ENCODE data around the gene MRPL55.

Gene MRPL55

DNA sequence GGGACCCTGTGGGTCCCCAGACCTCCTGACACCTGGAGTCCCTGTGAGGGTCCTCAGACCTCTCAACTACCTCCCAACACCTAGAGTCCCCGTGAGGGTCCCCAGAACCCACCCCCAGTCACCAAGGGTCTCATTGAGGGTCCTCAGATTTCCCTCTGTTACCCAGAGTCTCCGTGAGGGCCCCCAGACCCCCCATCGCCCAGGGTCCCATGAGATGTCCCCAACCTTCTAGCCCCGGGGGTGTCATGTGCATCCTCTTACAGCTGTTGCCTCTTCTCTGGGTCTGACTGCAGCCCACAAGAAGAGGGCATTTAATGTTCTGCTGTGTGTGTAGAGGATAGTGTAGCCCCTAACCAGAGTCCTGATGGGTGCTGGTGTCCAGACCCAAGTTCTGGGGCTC lies 38.7 kb upstream of the MRPL55 start:
- DNase-seq (ENCODE audit: low read depth) = no peak

DNA sequence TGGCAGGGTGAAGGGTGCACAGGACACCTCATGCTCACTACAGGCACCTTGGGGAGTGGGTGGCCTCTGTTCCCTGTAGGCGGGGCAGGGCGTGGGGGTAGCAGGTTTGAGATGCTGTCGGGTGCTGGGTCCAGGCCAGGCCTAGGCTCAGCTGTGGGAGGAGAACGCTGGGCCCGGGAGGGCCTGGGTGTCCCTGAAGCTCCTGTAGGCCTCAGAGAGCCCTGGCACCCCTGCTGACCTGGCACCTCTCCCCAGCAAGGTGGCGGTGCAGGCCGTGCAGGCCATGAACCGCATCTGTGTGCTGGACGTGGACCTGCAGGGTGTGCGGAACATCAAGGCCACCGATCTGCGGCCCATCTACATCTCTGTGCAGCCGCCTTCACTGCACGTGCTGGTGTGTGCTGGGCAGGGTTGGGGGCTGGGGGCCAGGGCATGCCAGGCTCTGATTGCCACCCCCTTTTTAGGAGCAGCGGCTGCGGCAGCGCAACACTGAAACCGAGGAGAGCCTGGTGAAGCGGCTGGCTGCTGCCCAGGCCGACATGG lies 38.1 kb upstream of the MRPL55 start:
- DNase-seq (ENCODE audit: low read depth) = no peak

DNA sequence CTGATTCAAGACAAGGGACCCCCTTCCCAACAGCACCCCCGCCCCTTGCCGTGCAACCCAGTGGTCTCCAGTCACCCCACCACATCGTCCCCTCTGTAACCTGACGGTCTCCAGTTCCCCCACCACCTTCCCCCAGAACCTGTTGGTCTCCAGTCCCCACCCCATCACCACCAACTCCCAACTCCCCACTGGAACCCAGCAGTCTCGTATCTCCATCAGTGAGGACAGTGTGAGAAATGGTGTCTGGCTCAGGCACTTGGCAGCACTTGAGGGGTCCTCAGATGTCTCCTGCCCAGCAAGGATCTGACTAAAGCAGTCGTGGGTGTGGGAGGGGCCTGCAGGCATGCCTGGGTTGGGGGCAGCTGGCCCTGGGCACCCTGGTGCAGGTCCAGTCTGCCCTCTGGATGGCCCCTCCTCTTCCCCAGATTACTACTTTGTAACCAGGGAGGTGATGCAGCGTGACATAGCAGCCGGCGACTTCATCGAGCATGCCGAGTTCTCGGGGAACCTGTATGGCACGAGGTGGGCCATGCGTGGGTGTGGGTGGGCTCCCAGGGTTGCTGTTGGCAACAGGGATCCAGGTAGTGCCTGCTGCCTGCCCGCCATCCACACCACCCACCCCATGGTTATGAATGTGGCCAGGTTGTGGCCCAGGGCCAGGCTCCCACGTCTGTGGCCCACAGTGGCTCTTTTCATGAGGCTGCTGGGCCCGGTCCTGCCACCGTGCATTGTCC lies 37.5 kb upstream of the MRPL55 start:
- no peak for DNase-seq (ENCODE audit: low read depth)

DNA sequence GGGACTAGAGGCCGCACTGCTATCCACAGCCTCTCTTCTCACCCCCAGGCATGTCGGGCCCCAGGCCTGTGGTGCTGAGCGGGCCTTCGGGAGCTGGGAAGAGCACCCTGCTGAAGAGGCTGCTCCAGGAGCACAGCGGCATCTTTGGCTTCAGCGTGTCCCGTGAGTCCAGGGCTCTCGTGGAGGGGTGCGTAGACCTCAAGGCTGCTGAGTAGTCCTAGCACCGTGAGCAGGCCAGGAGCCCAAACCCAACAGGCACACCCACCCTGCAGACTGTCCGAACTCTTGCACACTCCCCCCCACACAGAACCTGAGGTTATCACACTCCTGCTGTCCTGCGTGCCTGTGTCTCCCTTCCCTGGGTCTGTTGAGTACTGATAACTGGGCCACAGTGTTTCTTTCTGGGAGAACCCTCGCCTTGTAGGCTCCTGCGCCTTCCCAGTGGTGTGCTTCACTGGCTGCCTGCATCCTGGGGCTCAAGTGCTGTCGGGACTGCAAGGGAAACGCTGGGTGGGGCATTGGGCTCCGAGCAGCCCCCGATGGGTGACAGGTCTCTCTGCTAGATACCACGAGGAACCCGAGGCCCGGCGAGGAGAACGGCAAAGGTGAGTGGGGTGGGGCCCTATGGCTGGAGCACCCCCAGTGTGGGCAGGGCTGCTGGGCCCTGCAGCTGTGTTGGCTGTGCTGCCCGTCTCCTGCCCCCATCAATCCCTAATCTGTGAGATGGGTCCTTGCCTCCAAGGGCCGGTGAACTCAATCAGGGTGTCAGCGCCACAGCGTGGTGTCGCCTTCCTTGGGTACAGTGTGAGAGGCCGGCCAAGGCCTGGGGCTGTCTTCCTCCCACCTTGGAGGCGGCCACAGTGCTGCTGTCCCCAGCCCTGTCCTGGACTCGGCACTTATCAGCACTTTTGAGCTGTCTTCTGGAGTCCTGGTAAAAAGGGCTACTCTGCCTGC lies 36.6 kb upstream of the MRPL55 start:
- DNase-seq (ENCODE audit: low read depth) = no peak

DNA sequence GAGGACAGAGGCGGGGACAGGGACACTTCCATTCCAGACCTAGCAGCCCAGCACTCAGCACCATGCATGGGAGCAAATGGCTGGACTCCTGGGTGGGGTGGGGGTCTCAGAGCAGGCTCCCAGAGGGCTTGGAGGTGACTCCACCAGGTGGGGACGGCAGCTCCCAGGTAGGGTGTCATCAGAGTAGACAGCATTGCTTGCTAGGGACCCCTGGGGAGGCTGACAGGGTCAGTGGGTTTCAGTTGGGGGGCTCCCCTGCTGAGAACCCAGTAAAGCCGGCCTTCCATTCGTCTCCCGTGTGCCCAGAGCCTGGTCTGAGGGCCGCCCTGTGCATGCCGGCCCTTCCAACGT lies 35.9 kb upstream of the MRPL55 start:
- no peak for DNase-seq (ENCODE audit: low read depth)

DNA sequence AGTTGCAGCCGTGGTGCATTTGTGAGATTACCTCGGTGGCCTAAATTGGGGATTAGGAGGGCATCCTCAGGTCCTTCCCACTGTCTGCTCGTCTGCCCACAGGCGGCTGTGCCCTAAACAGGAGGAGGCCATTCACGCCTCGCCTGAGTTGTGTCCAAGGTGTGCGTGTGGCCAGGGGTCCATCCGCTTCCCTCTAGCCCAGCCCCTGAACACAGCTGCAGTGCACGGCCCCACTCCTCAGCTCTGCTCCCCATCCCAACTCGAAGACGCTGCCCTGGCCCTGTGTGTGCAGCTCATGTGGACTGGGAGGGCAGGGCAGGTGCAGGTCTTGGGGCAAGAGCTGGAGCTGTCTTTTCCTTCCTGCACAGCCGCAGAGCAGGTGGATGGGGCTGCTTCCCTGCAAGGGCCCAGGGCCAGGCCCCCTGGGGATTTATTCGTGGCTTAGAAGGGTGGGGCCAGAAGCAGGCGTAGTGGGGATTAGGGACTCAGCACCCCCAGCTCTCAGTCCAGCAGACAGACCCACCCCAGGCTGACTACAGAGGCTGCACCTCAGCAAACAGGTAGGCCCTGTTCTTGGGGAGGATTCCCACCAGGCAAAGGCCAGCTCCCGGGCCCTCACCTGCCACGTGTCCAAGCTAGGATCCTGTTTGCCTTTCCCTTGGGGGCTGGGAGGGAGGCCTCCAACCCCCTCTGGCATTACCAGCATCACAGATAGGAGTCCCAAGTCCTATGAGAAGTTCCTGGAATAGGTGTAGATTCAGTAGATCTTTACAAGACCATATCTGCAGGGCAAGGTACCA lies 35.3 kb upstream of the MRPL55 start:
- DNase-seq (ENCODE audit: low read depth) = no peak

DNA sequence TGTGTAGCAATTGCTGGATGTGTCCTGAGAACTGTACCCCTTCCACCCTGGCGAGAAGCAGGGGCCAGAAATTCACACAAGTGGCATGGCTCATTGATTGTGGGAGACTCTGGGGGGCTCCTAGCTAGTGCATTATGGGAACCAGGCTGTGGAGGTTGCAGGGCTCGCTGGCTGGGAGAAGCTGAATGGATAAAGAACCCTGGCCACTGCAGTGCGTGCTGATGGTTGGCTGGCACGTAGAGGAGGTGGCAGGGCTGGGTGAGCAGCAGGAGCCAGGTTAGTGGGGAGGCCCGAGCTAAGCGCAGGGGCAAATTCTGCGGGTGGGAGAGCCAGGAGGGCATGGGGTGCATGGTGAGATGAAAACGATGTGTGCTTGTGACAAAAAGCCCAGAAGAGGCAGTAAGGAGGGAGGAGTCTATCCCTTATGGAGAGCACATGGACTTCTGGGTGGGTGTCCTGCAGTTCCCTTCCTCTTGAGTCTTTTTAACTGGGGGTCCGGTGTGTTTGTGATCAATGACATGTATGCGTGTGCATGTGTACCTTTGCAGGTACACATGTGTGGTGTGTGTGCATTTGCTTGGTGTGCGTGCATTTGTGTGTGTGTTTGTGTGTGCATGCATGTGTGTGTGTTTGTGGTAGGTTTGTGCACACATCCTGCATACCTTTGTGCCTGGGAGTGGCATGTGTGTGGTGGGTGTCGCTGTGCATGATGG lies 34.5 kb upstream of the MRPL55 start:
- DNase-seq (ENCODE audit: low read depth) = no peak

DNA sequence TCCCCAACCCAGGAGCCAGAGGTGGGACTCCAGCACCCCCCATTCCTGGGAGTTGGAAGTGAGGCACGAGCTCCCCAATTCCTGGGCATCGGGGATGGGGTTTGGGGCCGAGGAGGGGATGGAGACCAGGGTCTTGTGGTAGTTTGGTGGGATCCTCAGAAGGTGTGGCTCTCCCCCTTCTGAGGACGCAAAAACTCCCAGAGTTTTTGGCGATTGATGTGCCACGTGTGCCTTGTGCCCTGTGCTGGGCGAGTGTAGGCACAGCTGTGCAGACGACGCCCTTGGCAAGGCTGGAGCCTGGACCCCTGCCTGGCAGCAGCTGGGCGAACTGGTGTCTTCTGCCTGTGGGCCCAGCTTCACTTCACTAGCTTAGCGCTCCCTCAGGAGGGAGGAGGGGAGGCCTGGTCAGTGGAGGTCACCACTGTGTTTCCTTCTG lies 33.6 kb upstream of the MRPL55 start:
- no peak for DNase-seq (ENCODE audit: low read depth)

DNA sequence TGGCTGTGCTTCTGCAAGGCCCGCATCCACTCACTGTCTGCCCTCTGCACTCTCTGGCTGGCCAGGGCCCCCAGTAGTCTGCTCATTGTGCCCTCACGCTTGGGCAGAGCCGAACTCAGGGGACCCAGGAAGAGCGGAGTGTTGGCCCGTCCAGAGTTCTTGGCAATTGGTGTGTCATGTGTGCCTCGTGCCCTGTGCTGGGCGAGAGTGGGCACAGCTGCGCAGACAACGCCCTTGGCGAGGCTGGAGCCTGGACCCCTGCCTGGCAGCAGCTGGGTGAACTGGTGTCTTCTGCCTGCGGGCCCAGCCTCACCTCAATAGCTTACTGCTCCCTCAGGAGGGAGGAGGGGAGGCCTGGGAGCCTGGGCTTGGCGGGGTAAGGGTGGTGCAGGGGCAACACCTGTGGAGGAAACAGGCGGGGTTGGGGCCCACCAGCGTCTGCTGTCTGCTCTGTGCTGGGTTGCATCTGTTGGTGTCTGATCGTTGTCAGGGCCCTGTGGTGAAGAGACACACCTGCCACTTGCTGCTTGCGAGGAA lies 33.1 kb upstream of the MRPL55 start:
- DNase-seq (ENCODE audit: low read depth) = no peak

DNA sequence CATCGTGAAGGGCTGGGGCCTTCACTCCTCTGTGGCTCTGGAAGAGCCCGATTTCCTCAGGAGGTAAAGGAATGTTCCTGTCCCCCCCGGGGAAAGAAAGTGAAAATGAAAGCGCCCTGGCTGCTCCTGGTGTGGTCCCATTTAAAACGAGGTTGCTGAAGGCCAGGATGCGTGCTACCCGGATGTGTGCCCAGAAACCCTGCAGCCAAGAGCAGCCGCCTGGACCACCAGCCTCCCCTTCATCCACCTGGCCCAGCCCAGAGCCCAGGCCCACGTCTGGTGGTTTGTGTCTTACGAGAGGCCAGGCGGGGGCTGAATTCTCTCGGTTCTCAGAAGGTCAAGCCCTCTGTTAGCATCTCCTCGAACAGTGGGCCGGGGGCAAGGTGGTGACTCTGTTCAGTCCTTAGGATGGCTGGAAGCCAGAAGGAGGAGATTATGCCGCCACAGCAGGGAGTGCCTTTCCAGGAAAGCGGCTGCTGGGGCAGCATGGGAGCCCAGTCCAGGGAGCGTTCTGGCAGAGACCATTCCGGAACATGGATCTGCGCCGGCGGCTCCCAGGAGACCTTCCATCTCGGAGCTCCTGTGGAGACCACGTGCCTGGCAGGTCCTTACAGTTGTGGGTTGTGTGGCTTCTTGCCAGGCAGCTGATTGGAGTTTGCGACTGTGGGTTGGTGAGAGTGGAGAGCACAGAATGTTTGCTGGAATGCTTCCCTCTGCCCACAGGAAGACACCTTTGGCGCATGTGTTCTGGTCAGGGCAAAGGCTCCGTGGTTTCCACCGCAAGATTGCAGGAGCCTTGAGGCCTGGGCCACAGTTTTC lies 32.3 kb upstream of the MRPL55 start:
- no peak for DNase-seq (ENCODE audit: low read depth)

DNA sequence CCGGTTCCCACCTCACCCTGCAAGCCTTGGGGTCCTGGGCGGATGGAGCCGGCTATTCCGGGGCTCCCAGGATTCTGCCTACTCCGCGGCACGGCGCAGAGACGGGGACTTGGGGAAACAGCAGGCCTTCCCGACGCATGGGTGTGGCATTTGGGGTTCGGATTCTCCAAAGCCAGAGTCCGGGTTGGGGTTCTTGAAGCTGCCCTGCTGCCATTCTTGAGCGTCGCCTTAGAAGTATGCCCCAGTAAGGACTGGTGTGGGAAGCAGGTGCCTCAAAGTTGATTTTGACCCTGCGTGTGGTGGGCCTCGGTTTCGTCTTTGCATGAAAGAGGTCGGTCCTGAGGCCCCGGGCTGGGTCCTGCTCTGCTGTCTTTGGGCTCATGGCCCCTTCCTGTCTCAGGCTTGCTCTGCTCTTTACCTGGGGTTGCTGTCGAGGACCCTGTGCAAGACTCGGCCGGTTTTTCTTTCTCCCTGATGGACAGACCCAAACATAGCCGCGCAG lies 31.7 kb upstream of the MRPL55 start:
- no peak for DNase-seq (ENCODE audit: low read depth)

DNA sequence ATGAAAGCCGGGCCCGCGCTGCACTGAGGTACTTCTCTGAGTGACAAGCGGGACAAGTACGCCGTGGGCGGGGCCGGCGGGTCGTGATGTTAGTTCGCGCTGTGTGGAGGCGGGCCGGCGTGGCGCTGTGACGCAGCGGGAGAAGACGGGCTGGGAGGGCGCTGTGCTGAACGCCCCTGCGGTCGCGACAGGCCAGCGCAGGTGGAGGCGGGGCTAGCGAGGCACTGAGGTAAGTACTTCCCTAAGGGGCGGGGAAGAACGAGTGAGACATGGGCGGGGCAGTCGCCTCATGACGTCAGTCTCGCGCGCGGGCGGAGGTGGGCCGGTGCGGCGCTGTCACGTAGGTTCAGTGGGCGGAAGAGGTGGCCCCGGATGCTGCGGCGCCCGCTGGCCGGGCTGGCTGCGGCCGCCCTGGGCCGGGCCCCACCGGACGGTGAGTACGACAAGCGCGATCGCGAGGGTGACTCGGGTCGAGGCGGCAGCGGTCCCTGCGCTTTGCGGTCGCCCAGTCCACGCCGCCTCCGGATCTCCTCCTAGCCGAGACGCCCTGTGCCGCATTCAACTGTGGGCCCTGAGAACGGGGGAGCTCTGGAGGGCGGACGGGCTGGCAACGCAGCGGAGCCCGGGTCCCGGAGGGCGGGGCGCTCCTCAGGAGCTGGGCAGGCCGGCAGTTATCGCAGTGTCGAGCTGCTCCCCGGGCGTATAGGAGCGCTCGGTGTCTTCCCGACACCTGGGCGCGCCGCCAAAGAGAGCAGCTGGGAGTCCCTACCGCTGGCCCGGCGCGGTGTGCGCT lies 31.0 kb upstream of the MRPL55 start, which contains the start of gene GUK1:
TSS of gene GUK1 (plus strand) at position 349 of the 793 bp plus-strand sequence. CDS start at position 373, 24 bp downstream.
- DNase-seq (ENCODE audit: low read depth) = peak; percentile 100

DNA sequence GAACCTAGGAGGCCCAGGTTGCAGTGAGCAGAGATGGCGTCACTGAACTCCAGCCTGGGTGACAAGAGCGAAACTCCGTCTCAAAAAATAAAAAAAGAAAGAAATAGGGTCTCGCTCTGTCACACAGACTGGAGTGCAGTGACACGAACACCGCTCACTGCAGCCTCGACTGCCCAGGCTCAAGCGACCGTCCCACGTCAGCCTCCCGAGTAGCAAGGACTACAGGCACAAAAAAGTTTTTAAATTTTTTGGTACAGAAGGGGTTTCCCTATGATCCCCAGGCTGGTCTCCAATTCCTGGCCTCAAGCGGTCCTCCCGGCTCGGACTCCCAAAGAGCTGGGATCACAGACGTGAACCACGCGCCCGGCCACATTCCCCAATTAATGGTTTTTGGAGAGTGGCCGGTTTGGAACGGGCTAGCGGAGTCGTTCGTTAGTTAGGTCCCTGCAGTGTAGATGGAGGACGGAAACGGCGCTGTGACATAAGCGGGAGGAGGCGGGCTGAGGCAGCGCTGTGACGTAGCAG lies 30.4 kb upstream of the MRPL55 start:
- no peak for DNase-seq (ENCODE audit: low read depth)

DNA sequence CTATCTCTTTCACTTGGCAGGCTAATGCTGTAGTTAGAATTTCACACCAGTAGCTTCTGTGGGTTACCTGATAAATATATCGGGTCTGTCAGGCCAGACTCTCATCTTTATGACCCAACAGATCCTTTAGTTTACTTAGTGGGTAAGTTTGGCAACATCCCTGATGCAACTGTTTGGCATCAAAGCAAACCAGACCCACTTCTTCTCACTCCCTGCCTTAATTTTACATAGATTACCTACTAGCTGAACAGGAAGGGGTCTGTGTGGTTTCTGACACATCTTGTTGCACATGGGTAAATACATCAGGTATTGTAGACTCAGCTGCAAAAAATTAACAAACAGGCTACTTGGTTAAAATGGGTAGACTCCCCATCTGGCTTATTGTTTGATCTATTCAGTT lies 27.8 kb upstream of the MRPL55 start:
- DNase-seq (ENCODE audit: low read depth) = no peak

DNA sequence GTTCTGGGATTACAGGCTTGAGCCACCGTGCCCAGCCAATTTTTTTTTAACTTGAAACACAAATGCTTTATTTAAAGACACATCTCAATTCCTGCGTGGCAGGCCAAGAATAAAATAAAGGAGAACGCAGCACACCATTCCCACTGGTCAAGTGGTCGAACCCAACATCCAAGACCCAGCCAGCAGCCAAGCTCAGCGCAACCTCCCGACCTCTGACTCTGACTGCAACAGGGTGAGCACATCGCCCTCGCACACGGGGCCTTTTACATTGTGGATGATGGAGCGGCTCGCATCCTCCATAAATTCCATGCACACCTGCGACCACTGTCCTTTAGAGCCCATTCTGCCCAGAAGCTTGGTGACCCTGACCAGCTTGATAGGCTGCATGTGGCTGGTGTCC lies 25.5 kb upstream of the MRPL55 start:
- DNase-seq (ENCODE audit: low read depth) = no peak

DNA sequence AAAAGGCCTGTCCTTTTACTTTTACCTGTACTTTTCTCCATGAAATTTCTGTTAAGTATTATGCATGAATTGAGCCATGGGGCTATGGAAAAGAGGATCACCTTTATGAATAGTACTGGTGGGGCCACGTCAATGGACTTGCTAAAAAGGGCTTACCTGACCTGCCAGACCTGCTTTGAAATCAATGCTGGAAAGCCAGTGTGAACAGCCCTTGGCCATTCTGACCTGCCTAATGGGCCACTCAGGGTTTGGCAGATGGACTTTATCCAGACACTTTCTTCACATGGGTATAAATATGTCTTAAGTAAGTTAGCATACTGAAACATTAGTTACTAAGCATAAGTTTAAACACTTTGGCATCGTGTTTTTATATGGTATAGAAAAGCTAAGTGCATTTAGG lies 22.7 kb upstream of the MRPL55 start:
- DNase-seq (ENCODE audit: low read depth) = no peak

DNA sequence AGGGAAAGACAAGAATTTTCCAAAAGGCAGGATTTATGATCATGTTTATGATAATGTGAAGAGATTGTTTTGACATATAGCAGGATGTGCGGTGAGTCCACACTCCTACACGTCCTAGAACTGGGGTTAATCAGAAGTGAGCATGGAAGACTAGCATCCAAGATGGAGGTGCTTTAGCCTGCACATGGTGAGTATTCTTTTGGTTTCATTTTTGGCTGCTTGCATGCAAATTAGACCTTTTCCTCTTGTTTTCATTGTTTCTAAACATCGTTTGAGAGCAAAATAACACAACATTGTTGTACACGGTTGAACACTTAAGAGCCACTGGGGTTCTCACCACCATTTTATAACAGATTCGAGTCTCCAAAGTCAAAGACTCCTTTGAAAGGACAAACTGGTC lies 16.1 kb upstream of the MRPL55 start:
- no peak for DNase-seq (ENCODE audit: low read depth)

DNA sequence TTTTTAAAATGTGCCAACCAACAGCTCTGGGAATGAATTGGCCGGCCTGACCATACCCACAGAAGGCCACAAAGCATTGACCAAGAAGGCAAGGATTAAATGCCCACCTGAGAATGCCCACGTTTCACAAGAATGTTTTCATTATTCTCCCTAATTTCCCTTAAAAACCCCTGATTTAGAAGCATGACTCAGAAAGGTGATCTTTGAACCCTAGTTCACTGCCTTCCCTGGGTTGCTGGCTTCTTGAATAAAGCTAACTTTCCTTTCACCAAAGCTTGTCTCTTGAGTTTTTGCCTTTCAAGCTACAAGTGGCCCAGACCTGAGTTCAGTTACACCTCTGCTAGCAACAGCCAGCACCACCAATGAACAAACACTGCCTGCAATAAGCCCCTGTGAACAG lies 14.4 kb upstream of the MRPL55 start:
- DNase-seq (ENCODE audit: low read depth) = no peak

DNA sequence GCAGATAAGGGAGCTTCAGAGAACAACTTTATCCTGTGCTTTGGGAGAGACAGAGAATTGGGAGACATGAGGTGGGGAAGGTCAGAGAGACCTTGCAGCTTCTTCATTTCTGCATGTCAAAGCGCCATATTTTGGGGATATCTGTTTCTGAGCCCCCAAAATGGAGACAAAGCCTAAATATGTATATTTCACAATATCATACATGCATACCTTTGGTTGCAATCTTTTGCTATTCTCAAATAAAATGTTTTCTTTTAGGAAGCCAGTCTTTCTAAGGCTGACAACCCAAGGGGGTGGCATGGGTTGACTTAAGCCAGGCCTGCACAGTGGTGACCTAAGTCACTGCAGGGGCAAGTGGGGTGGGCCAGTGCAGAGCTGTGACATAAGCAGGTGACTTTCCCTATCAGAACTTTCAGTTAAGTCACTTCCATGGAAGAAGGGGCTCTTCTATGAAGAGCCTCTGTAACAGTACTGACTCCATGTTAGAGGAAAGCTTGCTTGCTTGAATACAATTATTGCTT lies 13.9 kb upstream of the MRPL55 start:
- no peak for DNase-seq (ENCODE audit: low read depth)
